Measurements from ENCODE around the gene EPHA7.

Gene EPHA7

DNA sequence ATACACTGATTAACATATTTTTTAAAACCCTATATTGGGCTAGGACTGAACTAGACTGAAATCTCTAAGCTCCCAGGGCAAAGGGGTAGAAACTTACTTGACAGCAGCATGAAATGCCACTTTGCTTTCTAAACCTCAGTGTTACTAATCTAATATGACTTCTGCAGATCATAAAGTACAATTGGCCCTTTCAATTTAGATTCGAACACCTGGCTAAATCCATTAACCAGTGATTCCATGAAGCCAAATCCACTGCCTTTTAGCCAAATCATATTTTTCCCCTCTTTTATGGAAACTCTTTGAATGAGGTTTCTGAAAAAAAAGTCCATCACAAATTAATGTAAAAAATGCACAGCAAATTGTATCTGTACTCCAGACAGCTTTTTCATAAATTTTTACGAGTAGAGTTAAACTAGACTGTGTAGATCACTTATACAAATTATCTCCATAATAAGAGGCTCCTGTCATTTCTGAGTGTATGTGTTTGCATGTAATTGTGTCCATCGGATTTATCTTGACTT lies 25.7 kb downstream of the EPHA7 start:
- DNase-seq (ENCODE audit: low read depth in 2 of 2, low spot score in 1 of 2) = no peak

GRCh38 chr6:93392797-93393196 lies 26.6 kb downstream of the EPHA7 start:
- no peak for DNase-seq (ENCODE audit: low read depth in 2 of 2, low spot score in 1 of 2)

- DNase-seq (ENCODE audit: low read depth in 2 of 2, low spot score in 1 of 2) = no peak
Measured at GRCh38 chr6:93391965-93392364, 27.4 kb downstream of the EPHA7 start.

DNA sequence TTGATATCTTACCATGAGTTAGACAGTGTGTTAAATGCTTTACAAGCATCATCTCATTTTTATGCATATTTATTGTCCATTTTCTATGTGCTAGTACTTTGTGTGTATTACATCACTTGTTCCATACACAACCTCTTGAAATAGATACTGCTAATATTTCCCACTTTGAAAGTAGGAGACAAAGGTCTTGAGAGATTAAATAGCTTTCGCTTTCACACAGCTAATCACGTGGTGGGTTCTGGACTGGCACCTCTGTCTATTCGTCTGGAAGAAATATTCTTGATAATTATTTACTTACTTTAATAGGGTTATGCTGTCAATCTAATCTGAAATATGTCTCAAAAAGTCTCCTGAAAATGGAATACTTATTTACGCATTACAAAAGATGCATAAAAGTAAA lies 30.2 kb downstream of the EPHA7 start:
- no peak for DNase-seq (ENCODE audit: low read depth in 2 of 2, low spot score in 1 of 2)

DNA sequence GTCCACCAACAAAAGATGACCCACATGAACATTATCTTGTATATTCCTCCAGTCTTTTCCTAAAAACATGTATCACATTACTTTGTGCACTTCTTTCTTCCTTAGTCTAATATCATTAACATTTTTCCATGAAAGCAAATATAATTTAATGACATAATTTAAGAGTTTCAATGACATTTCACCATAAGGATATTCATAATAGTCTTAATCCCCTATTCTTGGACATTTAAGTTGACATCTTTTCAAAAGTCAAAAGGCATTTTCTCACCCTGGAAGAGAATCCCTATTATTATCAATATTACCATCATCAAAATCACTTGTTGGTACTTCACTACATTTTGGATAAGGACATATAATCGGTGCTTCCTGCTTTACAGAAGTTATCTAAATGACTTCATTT lies 31.3 kb downstream of the EPHA7 start:
- DNase-seq (ENCODE audit: low read depth in 2 of 2, low spot score in 1 of 2) = no peak

DNA sequence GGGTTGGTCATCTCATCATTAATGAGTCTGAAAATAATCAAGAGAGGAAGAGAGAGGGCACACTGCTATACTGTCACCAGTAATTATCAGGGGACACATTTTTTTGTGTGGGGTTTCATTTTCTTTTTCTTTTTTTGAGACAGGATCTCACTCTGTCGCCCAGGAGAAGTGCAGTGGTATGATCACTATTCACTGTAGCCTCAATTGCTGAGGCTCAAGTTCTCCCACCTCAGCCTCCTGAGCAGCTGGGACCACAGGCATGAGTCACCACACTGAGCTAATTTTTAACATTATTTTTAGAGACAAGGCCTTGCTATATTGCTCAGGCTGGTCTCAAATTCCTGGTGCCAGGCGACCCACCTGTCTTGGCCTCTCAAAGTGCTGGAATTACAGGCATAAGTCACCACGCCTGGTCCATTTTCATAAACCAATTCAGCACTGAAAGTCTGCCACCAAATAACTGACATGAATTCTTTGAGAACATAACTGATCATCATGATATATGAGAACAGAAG lies 43.3 kb downstream of the EPHA7 start:
- no peak for DNase-seq (ENCODE audit: low read depth in 2 of 2, low spot score in 1 of 2)

DNA sequence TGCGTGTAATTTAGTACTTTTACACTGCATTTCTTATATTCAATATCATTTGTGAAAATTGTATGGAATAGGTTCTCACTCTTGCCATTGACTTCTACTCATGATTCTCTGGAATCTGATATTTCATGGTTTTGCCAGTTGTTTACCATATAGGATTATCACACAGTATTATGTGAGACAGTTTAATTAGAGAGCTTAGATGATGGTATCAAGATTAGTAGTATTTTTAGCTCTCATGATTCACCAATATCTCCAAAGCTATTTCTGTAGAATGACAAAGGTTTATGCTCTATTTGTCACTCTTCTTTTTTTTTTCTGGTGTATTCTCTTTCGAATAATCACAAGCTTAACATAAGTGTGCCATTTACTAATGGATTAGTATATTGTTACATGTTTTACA lies 45.9 kb downstream of the EPHA7 start:
- no peak for DNase-seq (ENCODE audit: low read depth in 2 of 2, low spot score in 1 of 2)

DNA sequence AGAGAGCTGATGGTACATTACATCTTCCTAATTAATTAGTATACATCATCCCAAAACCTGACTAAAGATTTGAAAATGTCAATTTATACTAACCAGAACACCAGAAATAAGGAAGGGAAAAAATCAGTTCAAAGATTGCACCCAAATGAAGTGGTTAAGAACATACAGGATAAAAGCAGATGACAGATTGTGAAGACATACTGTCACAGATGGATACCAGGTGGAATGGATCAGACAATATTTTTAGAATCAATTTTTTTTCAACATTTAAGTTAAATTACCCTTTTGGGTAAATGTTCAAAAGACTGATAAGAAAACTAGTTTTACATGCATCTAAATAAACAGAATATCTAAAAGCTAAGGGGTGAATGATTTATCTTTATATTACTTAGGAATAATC lies 47.6 kb downstream of the EPHA7 start:
- no peak for DNase-seq (ENCODE audit: low read depth in 2 of 2, low spot score in 1 of 2)

- DNase-seq (ENCODE audit: low read depth in 2 of 2, low spot score in 1 of 2) = no peak
Measured at GRCh38 chr6:93369586-93370134, 49.7 kb downstream of the EPHA7 start.

- DNase-seq (ENCODE audit: low read depth in 2 of 2, low spot score in 1 of 2) = no peak
Measured at GRCh38 chr6:93366506-93366905, 52.9 kb downstream of the EPHA7 start.

GRCh38 chr6:93365445-93365844 lies 53.9 kb downstream of the EPHA7 start:
- no peak for DNase-seq (ENCODE audit: low read depth in 2 of 2, low spot score in 1 of 2)

- DNase-seq (ENCODE audit: low read depth in 2 of 2, low spot score in 1 of 2) = no peak
Measured at GRCh38 chr6:93358435-93358834, 60.9 kb downstream of the EPHA7 start.

- DNase-seq (ENCODE audit: low read depth in 2 of 2, low spot score in 1 of 2) = no peak
Measured at GRCh38 chr6:93352604-93353003, 66.8 kb downstream of the EPHA7 start.

DNA sequence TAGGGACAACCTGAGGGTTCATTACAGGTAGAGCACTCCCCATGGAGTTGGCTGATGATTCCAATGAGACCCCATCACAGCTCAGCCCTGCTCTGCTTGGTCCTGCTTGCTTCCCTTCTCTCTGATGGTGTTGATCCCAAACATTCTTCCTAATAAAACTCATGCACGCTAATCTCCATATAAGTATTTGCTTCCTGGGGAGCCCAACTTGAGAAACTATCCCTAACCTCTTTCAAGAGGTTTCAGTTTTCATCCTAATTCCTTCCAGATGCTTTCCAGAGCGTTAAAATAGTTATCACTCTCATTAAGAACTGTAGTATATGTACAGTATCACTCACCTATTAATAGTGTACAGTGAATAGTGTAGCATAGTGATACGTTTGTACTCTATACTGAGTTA lies 68.1 kb downstream of the EPHA7 start:
- no peak for DNase-seq (ENCODE audit: low read depth in 2 of 2, low spot score in 1 of 2)

GRCh38 chr6:93350774-93351173 lies 68.6 kb downstream of the EPHA7 start:
- DNase-seq (ENCODE audit: low read depth in 2 of 2, low spot score in 1 of 2) = no peak

DNA sequence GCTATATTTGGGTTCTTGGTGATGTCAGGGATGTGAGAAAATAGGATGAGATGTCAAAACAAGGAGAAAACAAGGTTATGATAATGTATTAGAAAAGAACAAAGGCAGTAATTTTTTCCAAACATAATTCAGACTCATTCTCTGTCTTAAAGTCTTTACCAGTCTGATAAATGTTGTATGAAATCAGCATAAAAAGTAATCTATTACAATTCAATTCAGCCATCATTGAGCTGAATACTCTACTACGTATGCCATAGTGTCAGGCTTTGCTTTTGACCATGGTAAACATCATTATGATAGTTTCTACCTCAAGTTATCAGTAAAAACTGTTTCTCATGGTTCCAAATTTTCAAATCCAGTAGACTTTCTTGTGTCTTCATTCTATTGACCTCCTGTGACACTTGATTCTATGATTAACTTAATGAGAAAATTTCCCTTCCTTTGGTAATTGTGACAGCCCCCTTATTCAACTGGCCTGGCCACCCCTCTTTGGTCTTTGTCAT lies 75.0 kb downstream of the EPHA7 start:
- DNase-seq (ENCODE audit: low read depth in 2 of 2, low spot score in 1 of 2) = no peak

DNA sequence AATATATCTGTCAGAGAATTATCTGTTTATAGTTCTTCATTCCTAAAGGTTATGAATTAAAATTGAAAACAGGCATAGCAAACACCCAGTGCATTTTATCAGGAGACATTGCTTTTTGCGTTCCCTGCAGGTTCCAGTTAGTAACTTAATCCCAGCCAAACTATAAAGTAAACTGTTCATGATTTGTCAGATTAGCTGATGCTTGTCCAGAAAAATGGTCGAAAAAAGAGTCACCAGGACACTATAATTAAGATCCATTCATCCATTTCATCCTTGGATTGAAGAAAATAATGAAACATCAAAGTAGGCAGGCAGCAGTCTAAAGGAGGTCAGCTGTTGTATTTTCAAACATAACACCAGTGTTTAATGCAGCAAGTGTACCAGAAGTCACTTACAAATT lies 75.9 kb downstream of the EPHA7 start:
- DNase-seq (ENCODE audit: low read depth in 2 of 2, low spot score in 1 of 2) = no peak

DNA sequence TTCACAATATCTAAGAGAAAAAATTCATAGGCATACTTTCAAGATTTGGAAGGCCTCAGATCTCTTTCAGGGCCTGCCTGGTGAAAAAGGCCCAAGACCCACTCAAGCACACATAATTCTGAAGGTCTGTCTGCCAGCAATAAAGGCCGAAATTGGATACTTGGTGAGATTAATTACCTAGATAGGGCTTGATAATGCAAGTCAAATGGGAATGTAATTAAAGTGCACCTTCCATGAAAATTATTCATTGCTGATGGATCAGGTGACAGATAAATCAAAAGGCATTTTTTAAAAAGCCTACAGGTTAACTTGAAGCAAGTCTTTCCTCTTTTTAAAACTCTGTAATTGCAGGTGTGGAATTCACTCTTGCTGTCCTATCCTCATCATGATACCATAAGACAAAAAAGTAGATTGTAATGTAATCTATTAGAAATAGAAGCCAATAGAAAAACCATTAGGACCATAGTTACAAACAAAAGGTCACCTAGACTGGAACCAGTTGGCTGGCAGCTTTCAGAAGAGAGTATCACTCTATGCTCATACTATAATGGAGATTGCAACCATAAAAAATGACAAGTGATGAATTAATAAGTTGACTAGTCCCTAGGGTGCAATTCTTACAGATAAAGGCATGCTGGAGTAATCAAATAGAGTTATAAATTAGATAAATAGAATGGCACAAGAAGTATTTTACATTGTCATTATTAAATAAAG lies 77.3 kb downstream of the EPHA7 start:
- no peak for DNase-seq (ENCODE audit: low read depth in 2 of 2, low spot score in 1 of 2)

- DNase-seq (ENCODE audit: low read depth in 2 of 2, low spot score in 1 of 2) = no peak
Measured at GRCh38 chr6:93337772-93338394, 81.5 kb downstream of the EPHA7 start.

DNA sequence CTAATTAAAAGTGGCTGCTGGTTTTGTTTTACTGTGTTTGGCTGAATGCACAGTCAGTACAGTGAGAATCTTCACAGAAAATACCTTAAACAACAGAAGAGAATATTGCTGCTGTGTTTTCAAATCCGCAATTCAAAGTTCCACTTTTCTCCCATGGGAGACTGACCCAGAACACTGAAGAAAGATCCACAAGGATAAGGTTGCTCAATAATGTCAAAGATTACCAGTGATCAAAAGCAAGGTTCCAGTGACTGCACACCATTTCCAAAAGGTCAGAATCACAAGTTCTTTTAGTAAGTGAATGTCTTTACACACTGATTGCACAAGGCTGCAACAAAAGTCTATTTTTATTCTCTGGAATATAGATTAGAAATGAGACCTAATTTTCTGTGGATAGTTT lies 82.3 kb downstream of the EPHA7 start:
- DNase-seq (ENCODE audit: low read depth in 2 of 2, low spot score in 1 of 2) = no peak

GRCh38 chr6:93329301-93330000 lies 89.9 kb downstream of the EPHA7 start:
- no peak for DNase-seq (ENCODE audit: low read depth in 2 of 2, low spot score in 1 of 2)

GRCh38 chr6:93327857-93328256 lies 91.5 kb downstream of the EPHA7 start:
- no peak for DNase-seq (ENCODE audit: low read depth in 2 of 2, low spot score in 1 of 2)
